Measurements from ENCODE around the gene PARK7.

GRCh38 chr1:7967651-7968050 lies 6.1 kb downstream of the PARK7 start:
- TF ChIP-seq, protein P1, sequence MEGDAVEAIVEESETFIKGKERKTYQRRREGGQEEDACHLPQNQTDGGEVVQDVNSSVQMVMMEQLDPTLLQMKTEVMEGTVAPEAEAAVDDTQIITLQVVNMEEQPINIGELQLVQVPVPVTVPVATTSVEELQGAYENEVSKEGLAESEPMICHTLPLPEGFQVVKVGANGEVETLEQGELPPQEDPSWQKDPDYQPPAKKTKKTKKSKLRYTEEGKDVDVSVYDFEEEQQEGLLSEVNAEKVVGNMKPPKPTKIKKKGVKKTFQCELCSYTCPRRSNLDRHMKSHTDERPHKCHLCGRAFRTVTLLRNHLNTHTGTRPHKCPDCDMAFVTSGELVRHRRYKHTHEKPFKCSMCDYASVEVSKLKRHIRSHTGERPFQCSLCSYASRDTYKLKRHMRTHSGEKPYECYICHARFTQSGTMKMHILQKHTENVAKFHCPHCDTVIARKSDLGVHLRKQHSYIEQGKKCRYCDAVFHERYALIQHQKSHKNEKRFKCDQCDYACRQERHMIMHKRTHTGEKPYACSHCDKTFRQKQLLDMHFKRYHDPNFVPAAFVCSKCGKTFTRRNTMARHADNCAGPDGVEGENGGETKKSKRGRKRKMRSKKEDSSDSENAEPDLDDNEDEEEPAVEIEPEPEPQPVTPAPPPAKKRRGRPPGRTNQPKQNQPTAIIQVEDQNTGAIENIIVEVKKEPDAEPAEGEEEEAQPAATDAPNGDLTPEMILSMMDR (IDR thresholded peaks at IDR 0.05) = no peak
- TF ChIP-seq POLR2AphosphoS5 (IDR thresholded peaks at IDR 0.05) = no peak

Measured in sigmoid colon (tissue), 4 donors.